Thyroid gland (tissue), 4 donors: ENCODE measurements around the gene IGFBP7. TPM values are rescaled to one million over a fixed set of nuclear protein-coding genes. Genes with fewer than 3 reads are reported as not detected.

Experiments
- DNase-seq, 2 donors: peaks; one replicate each; pipeline ENCODE4 v3.0.0-alpha.2; 2019
- H3K27ac ChIP-seq, 3 donors: fragments of 200-600 bp; sonication (generic); 1 replicate in 2 of 3; 2 replicates in 1 of 3; pipeline ENCODE4 v1.5.1; 2016 to 2019; ENCODE audit warnings: mild to moderate bottlenecking in 1 of 3, moderate library complexity in 1 of 3
- H3K27me3 ChIP-seq: fragments of 200-600 bp; sonication (generic); one replicate; pipeline ENCODE4 v1.5.1; 2019
- H3K36me3 ChIP-seq, 2 donors: fragments of 200-600 bp; sonication (generic); one replicate each; pipeline ENCODE4 v1.5.1; 2016 to 2019
- H3K4me1 ChIP-seq, 2 donors: fragments of 200-600 bp; sonication (generic); one replicate each; pipeline ENCODE4 v1.5.1; 2017 to 2019
- H3K4me3 ChIP-seq, 3 donors: fragments of 200-600 bp; sonication (generic); replicated peaks in 1 of 3; 1 replicate in 2 of 3; 2 replicates in 1 of 3; pipeline ENCODE4 v1.5.1; 2016; ENCODE audit warnings: mild to moderate bottlenecking in 1 of 3
- H3K9me3 ChIP-seq: fragments of 200-600 bp; sonication (generic); one replicate; pipeline ENCODE4 v1.5.1; 2017
- POLR2A ChIP-seq, 2 donors: fragments of 450-650 bp; IDR thresholded peaks; one replicate each; pipeline ENCODE4 v1.6.1; 2017; ENCODE audit warnings: antibody characterized with exemption in 2 of 2, mild to moderate bottlenecking in 2 of 2, moderate library complexity in 1 of 2
- WGBS, 2 donors: methylation state at CpG; one replicate each; pipeline ENCODE4 v1.1.5; 2017; 5-methylcytosine and 5-hydroxymethylcytosine counted together
- intact Hi-C: fragments of 100-400 bp; cut with DNase I; formaldehyde crosslinking; loops from one replicate; pipeline ENCODE4 v1.15.1; 2023
- total RNA-seq, 4 donors: library from RNA; depleted of rRNA; stranded (reverse); fragments of >200 nt; gene quantifications; one replicate each; pipeline ENCODE4 v1.2.3, GENCODE V29; 2016
- TF ChIP-seq, protein P1 (sequence below), 6 experiments: fragments of 200-600 bp in 3 of 6; fragments of 450-650 bp in 3 of 6; sonication (generic) in 3 of 6; IDR thresholded peaks; one replicate each; pipeline ENCODE4 v1.5.1; 2016 to 2019; ENCODE audit warnings: antibody characterized with exemption in 6 of 6, mild to moderate bottlenecking in 2 of 6, inconsistent platforms in 1 of 6, moderate library complexity in 1 of 6

The IGFBP7 gene
- total RNA-seq, 4 donors from 2014 or later, result 660 to 2,581 (median 1,387) TPM

DNA sequence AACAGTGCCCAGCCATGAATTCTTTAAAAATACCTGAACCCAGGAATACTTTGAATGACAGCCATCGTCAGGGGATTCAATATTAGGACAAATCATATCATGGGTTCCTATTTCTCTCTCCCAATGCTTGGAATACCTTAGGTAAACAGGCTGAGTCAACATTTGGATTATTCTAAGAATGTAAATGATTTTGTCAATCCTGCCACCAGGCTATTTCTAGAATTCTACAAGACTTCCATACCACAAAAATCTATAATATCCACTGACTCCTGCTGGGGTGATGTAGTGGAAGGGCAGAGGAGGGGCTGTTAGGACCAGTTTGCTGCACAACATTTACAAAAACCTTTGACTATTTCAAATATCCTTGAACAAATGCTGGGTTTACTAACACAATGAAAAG lies 65.2 kb downstream of the IGFBP7 start:
- no peaks in the 10 kb centered on the region for H3K27me3 ChIP-seq
- no peaks in the 10 kb centered on the region for H3K9me3 ChIP-seq
- H3K36me3 ChIP-seq, result no peaks in the 10 kb centered on the region
- peaks cover 0 to 35% of the 10 kb centered on the region in 2 donors for H3K4me1 ChIP-seq
- peak overlapping the region; percentile 40 to 73 (median 58) for H3K27ac ChIP-seq
- H3K4me3 ChIP-seq, result no peak overlapping the region
- intact Hi-C loops, result loop anchor here (10.0 kb wide), 1 partner anchor 110 kb away; no protein-coding TSS in a partner anchor
- 78 to 100% methylated on average over 1 of the region's 1 CpG for WGBS, 2 donors
- TF ChIP-seq, protein P1, sequence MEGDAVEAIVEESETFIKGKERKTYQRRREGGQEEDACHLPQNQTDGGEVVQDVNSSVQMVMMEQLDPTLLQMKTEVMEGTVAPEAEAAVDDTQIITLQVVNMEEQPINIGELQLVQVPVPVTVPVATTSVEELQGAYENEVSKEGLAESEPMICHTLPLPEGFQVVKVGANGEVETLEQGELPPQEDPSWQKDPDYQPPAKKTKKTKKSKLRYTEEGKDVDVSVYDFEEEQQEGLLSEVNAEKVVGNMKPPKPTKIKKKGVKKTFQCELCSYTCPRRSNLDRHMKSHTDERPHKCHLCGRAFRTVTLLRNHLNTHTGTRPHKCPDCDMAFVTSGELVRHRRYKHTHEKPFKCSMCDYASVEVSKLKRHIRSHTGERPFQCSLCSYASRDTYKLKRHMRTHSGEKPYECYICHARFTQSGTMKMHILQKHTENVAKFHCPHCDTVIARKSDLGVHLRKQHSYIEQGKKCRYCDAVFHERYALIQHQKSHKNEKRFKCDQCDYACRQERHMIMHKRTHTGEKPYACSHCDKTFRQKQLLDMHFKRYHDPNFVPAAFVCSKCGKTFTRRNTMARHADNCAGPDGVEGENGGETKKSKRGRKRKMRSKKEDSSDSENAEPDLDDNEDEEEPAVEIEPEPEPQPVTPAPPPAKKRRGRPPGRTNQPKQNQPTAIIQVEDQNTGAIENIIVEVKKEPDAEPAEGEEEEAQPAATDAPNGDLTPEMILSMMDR (IDR thresholded peaks at IDR 0.05), result no peak
- TF ChIP-seq POLR2A (IDR thresholded peaks at IDR 0.05), result no peak
- no peak for DNase-seq

GRCh38 chr4:57044279-57044678 lies 65.9 kb downstream of the IGFBP7 start:
- no peaks in the 10 kb centered on the region for H3K9me3 ChIP-seq
- H3K27ac ChIP-seq, result peak overlapping the region; percentile 49 to 73 (median 58)
- peaks cover 0 to 35% of the 10 kb centered on the region in 2 donors for H3K4me1 ChIP-seq
- no peaks in the 10 kb centered on the region for H3K27me3 ChIP-seq
- intact Hi-C loops, result loop anchor here (10.0 kb wide), 1 partner anchor 111 kb away; no protein-coding TSS in a partner anchor
- TF ChIP-seq, protein P1 (IDR thresholded peaks at IDR 0.05), result no peak
- no peak for TF ChIP-seq POLR2A (IDR thresholded peaks at IDR 0.05)
- no peaks in the 10 kb centered on the region for H3K36me3 ChIP-seq
- 74 to 83% methylated on average over 1 of the region's 1 CpG for WGBS, 2 donors
- no peak overlapping the region for H3K4me3 ChIP-seq
- no peak for DNase-seq

- Histone ChIP-seq H3K27me3 (no peaks in the 10 kb centered on the region), H3K36me3 (no peaks in the 10 kb centered on the region), H3K9me3 (no peaks in the 10 kb centered on the region), H3K27ac (peak overlapping the region; percentile 49 to 73 (median 58)), H3K4me3 (no peak overlapping the region), H3K4me1 (peaks cover 0 to 30% of the 10 kb centered on the region in 2 donors)
- no peak for DNase-seq
- WGBS, 2 donors, result 63 to 74% methylated on average over 6 of the region's 6 CpGs
- intact Hi-C loops, result loop anchor here (10.0 kb wide), 1 partner anchor 111 kb away; no protein-coding TSS in a partner anchor
- TF ChIP-seq, protein P1 (IDR thresholded peaks at IDR 0.05), result no peak
- no peak for TF ChIP-seq POLR2A (IDR thresholded peaks at IDR 0.05)
These were observed 66.6 kb downstream of the IGFBP7 start for GRCh38 chr4:57043347-57044251.

- intact Hi-C loops, result loop anchor here (10.0 kb wide), 1 partner anchor 112 kb away; no protein-coding TSS in a partner anchor
- DNase-seq, result peak in 1 of 2 donors; percentile 19
- Histone ChIP-seq H3K27me3 (no peaks in the 10 kb centered on the region), H3K36me3 (no peaks in the 10 kb centered on the region), H3K9me3 (no peaks in the 10 kb centered on the region), H3K4me3 (no peak overlapping the region), H3K27ac (peak overlapping the region in 2 of 3 donors; percentile 58 to 73), H3K4me1 (peaks cover 0 to 37% of the 10 kb centered on the region in 2 donors)
- 68 to 71% methylated on average over 5 of the region's 5 CpGs for WGBS, 2 donors
- TF ChIP-seq POLR2A (IDR thresholded peaks at IDR 0.05), result no peak
- TF ChIP-seq, protein P1 (IDR thresholded peaks at IDR 0.05), result no peak
These were observed 67.4 kb downstream of the IGFBP7 start for GRCh38 chr4:57042711-57043169.
